Mucosa of stomach (tissue), 1 donor: ENCODE data around the gene LCN12.
A peak's percentile ranks its signal among the peaks of the same experiment; 100 is the strongest.

Source experiments
- H3K27me3 ChIP-seq: one replicate; pipeline ENCODE4 v1.7.0; 2013; ENCODE audit warnings: mild to moderate bottlenecking, low read length; ENCODE audit not compliant: control insufficient read depth, insufficient read depth
- H3K36me3 ChIP-seq: one replicate; pipeline ENCODE4 v1.7.0; 2013; ENCODE audit warnings: low read length; ENCODE audit not compliant: control insufficient read depth, insufficient read depth
- H3K4me1 ChIP-seq: one replicate; pipeline ENCODE4 v1.7.0; 2013; ENCODE audit warnings: mild to moderate bottlenecking, low read length; ENCODE audit not compliant: control insufficient read depth, insufficient read depth
- H3K4me3 ChIP-seq: one replicate; pipeline ENCODE4 v1.7.0; 2013; ENCODE audit warnings: low read length
- H3K9ac ChIP-seq: one replicate; pipeline ENCODE4 v1.7.0; 2013; ENCODE audit warnings: mild to moderate bottlenecking, low read length, moderate library complexity
- H3K9me3 ChIP-seq: one replicate; pipeline ENCODE4 v1.7.0; 2013; ENCODE audit warnings: mild to moderate bottlenecking, low read length, moderate library complexity; ENCODE audit not compliant: control insufficient read depth
- donor health status: Pancreatic carcinoma.

LCN12 gene

GRCh38 chr9:136943291-136944211, 8.5 kb upstream of the LCN12 start:
- H3K4me1 ChIP-seq, result peaks cover 27% of the 10 kb centered on the region
- peak overlapping the region; percentile 76 for H3K9ac ChIP-seq
- H3K9me3 ChIP-seq, result no peaks in the 10 kb centered on the region
- no peaks in the 10 kb centered on the region for H3K27me3 ChIP-seq
- H3K36me3 ChIP-seq, result peaks cover 8% of the 10 kb centered on the region
- peak overlapping the region; percentile 56 for H3K4me3 ChIP-seq

- Histone ChIP-seq H3K27me3 (no peaks in the 10 kb centered on the region), H3K4me3 (peak overlapping the region; percentile 56), H3K4me1 (peaks cover 27% of the 10 kb centered on the region), H3K9ac (peak overlapping the region; percentile 76), H3K36me3 (peaks cover 8% of the 10 kb centered on the region), H3K9me3 (no peaks in the 10 kb centered on the region)
Observed at GRCh38 chr9:136944212-136944518, 7.9 kb upstream of the LCN12 start.

DNA sequence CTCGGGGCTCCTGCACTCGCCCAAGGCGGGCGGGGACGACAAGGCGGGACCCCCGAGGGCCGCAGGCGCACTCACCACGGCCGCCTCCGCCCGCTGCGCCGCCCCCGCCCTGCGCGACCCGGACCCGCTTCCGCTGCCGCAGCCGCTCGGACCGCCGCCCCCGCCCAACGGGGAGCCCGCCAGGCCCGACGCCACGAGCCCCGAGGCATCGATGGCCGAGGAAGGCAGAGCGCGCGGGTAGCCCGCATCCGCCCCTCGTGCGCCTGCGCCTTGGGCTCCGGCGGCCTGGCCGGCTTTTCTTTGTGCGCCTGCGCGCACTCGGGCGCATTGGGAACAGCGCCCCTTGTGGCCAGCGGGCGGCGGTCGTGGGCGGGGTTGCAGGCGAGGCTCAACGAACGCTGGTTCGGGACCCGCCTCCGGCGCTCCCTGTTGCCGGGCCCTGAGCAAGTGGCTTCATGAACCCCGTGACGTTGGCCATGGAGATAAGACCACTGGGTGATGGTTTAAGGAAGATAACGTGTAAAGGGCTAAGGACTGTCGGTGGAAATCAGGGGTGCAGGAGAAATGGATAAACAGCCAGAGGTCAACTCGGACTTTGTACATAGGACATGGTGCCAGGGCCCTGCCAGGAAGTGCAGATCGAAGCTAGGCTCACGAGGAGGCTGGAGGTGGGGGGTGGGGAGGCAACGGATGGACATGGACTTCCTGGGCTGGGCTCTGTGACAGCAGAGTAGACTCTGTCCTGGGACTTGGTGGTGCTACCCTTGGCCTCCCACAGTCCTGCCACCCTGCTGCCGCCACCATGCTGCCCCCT, 7.3 kb upstream of the LCN12 start, which contains the start of the genes C8G and FBXW5:
TSS of gene C8G (plus strand) at position 725 of the 814 bp plus-strand sequence. CDS start at position 803, 78 bp downstream.
TSS of gene FBXW5 (minus strand) at position 220 of the 814 bp plus-strand sequence. CDS start 655 bp downstream, outside the sequence.
- H3K4me1 ChIP-seq, result peaks cover 27% of the 10 kb centered on the region

DNA sequence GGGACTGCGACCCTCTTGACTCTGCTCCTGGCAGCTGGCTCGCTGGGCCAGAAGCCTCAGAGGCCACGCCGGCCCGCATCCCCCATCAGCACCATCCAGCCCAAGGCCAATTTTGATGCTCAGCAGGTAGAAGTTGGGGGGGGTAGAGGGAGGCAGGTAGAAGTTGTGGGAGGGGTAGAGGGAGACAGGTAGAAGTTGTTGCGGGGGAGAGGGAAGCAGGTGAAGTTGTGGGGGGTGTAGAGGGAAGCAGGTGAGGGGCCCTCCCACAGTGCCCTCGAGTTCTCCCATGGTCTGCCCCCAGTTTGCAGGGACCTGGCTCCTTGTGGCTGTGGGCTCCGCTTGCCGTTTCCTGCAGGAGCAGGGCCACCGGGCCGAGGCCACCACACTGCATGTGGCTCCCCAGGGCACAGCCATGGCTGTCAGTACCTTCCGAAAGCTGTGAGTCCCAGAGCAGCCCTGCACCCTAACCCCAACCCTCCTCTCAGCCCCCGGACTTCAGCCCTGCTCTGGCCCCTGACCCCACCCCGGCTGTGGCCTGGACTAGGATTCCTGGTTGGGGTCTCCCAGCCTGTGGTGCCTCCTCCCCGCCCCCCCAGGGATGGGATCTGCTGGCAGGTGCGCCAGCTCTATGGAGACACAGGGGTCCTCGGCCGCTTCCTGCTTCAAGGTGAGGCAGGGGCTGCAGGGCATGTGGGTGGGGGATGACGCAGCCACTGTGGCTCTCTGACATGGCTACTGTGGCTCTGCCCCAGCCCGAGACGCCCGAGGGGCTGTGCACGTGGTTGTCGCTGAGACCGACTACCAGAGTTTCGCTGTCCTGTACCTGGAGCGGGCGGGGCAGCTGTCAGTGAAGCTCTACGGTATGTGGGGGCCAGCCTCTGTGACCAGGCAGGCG, 6.5 kb upstream of the LCN12 start:
- H3K9me3 ChIP-seq, result no peaks in the 10 kb centered on the region
- H3K27me3 ChIP-seq, result no peaks in the 10 kb centered on the region
- H3K4me1 ChIP-seq, result peaks cover 33% of the 10 kb centered on the region
- H3K4me3 ChIP-seq, result no peak overlapping the region
- peaks cover 5% of the 10 kb centered on the region for H3K36me3 ChIP-seq
- H3K9ac ChIP-seq, result no peak overlapping the region

More for the DNA sequence above, 7.3 kb upstream of the LCN12 start, which contains the start of the genes C8G and FBXW5:
- Histone ChIP-seq H3K4me3 (peak within 1 kb of the TSS; percentile 56), H3K27me3 (no peaks in the 10 kb centered on the region), H3K9ac (peak within 1 kb of the TSS; percentile 76), H3K9me3 (no peaks in the 10 kb centered on the region), H3K36me3 (peaks cover 7% of the 10 kb centered on the region)

GRCh38 chr9:136946228-136947027, 5.6 kb upstream of the LCN12 start:
- H3K4me3 ChIP-seq, result no peak overlapping the region
- peaks cover 40% of the 10 kb centered on the region for H3K4me1 ChIP-seq
- peaks cover 5% of the 10 kb centered on the region for H3K36me3 ChIP-seq
- H3K9me3 ChIP-seq, result no peaks in the 10 kb centered on the region
- H3K9ac ChIP-seq, result no peak overlapping the region
- H3K27me3 ChIP-seq, result no peaks in the 10 kb centered on the region

GRCh38 chr9:136947028-136947891, 4.8 kb upstream of the LCN12 start:
- Histone ChIP-seq H3K9ac (no peak overlapping the region), H3K27me3 (no peaks in the 10 kb centered on the region), H3K4me1 (peaks cover 45% of the 10 kb centered on the region)

GRCh38 chr9:136947955-136948510, 4.0 kb upstream of the LCN12 start:
- Histone ChIP-seq H3K4me3 (no peak overlapping the region), H3K27me3 (no peaks in the 10 kb centered on the region), H3K36me3 (no peaks in the 10 kb centered on the region), H3K4me1 (peaks cover 38% of the 10 kb centered on the region), H3K9ac (no peak overlapping the region), H3K9me3 (no peaks in the 10 kb centered on the region)

More at GRCh38 chr9:136947028-136947891, 4.8 kb upstream of the LCN12 start:
- H3K9me3 ChIP-seq, result no peaks in the 10 kb centered on the region
- no peak overlapping the region for H3K4me3 ChIP-seq
- H3K36me3 ChIP-seq, result peaks cover 3% of the 10 kb centered on the region

- peaks cover 33% of the 10 kb centered on the region for H3K4me1 ChIP-seq
- no peaks in the 10 kb centered on the region for H3K36me3 ChIP-seq
- H3K9ac ChIP-seq, result peak overlapping the region; percentile 59
- no peaks in the 10 kb centered on the region for H3K27me3 ChIP-seq
- H3K4me3 ChIP-seq, result no peak overlapping the region
- H3K9me3 ChIP-seq, result no peaks in the 10 kb centered on the region
Observed at GRCh38 chr9:136949239-136949816, 2.7 kb upstream of the LCN12 start.

DNA sequence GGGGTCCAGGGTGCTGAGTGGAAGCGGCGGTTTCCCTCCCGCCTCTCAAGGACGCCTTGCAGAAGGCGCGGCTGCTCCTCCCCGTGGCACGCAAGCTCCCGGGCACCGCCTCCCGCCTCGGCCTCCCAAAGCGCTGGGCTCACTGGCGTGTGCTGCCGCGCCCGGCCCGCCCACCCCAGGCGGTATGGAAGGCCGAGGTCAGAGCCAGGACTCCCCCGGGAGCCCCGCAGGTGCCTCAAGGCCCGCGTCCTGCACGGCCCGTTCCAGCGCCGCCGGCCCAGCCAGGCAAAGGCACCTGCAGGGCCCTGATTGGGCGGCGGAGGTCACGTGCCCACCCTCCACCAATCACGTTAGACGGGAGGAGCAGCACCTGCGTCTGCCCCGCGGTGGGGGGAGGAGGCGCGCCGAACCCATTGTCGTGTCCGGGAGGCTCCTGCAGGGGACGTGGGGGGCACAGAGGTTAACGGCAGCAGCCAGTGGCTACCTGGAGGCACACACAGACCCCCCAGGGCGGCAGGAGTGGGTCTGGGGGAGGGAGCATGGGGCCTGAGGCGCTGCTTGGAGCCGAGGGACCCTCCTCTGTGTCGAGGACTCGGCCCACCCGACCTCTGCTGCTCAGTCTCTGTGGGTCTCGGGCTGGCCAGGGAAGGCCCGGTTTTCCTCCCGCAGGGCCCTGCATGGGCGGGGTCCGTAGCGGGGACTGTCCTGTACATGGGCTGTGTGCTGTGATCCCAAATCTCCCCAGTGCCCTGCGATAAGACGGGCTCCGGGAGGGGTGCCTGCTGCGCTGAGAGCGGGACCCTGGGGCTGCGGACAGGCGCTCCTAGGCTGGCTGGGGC, 2.0 kb upstream of the LCN12 start:
- peaks cover 29% of the 10 kb centered on the region for H3K4me1 ChIP-seq
- H3K36me3 ChIP-seq, result no peaks in the 10 kb centered on the region
- H3K4me3 ChIP-seq, result peak overlapping the region; percentile 63
- H3K9ac ChIP-seq, result peak overlapping the region; percentile 81
- no peaks in the 10 kb centered on the region for H3K27me3 ChIP-seq
- H3K9me3 ChIP-seq, result no peaks in the 10 kb centered on the region
